ENCODE measurements around the gene TBCA.

TBCA gene, protein sequence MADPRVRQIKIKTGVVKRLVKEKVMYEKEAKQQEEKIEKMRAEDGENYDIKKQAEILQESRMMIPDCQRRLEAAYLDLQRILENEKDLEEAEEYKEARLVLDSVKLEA

DNA sequence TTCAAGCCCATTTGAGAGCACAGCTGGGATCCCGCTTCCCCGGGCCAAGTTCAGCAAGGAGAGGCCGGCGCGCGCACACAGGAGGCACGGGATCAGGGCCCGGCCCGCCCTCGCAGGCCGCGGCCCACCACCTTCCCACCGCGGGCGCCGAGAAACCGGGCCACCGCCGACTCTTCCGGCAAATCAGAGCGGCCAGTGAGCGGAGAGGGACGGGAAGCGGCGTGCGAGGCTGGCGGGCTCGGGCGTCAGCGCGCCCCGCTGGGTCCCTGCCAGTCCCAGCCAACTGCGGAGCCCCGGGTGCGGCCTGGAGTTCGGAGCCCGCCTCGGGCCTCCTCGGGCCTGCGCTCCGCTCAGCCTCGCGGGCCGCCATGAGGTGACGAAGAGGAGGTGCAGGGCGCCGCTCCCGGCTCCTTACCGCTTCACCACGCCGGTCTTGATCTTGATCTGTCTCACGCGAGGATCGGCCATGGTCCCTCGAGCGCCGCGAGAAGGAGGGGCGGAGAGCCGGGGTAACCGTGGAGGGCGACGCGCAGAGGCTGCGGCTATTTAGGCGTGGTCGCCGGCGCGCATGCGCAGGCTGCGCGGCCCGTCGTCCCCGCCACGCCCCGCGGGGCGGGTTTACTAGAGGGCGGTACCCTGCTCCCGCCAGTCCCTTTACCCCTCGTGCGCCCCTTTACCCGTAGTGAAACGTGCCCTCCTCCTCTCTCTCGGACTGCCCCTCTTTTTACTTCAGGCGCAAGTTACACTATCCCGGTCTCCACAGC lies at the start of gene TBCA:
TSS of gene TBCA (minus strand) at position 550 of the 764 bp plus-strand sequence. CDS start at position 468, 82 bp downstream.
- peak; percentile 91 for DNase-seq

- DNase-seq = no peak
These were observed 48.8 kb upstream of the TBCA start for GRCh38 chr5:77824981-77825380.

GRCh38 chr5:77816686-77817085 lies 40.5 kb upstream of the TBCA start:
- no peak for DNase-seq

DNA sequence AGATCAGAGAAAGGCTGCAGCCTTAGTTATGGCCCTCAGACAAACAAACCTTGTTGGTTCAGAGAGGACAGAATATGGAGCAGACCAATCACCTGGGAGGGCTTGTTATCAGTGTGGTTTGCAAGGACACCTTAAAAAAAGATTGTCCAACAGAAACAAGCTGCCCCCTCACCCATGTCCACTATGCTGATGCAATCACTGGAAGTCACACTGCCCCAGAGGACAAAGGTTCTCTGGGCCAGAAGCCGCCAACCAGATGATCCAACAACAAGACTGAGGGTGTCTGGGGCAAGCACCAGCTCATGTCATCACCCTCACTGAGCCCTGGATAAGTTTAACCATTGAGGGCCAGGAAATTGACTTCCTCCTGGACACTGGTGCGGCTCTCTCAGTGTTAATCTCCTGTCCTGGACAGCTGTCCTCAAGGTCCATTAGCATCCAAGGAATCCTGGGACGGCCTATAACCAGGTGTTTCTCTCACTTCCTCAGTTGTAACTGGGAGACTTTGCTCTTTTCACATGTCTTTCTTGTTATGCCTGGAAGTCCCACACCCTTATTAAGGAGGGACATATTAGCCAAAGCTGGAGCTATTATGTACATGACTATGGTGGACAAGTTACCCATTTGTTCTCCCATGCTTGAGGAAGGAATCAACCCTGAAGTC lies 36.9 kb upstream of the TBCA start:
- DNase-seq = no peak

GRCh38 chr5:77806213-77806843 lies 30.2 kb upstream of the TBCA start:
- DNase-seq = no peak

- no peak for DNase-seq
These were observed 22.3 kb upstream of the TBCA start for GRCh38 chr5:77798456-77798855.

GRCh38 chr5:77797136-77797535 lies 21.0 kb upstream of the TBCA start:
- no peak for DNase-seq

DNA sequence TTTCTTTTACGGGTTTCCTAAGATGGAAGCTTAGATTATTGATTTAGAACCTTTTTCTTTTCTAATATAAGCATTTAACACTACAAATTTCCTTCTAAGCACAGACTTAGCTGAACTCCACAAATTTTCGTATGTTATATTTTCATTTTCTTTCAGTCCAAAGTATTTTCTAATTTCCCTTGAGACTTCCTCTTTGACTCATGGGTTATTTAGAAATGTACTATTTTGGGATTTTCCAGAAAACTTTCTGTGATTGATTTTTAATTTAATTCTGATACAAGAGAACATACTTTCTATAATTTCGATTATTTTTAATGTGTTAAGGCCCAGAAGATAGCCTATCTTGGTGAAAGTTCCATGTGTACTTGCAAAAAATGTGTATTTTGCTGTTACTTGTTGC lies 19.7 kb upstream of the TBCA start:
- DNase-seq = no peak

DNA sequence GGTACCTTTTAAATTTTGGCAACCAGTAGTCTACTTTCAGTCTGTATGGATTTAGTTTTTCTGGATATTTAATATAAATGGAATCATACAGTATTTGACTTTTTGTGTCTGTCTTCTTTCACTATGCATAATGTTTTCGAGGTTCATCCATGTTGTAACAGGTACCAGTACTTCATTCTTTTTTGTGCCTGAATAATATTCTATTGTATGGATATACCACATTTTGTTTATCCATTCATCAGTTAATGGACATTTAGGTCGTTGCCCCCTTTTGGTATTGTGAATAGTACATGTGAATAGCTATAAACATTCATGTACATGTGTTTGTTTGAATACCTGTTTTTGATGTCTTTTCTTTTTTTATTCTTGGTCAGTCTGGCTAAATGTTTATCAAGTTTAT lies 19.1 kb upstream of the TBCA start:
- DNase-seq = no peak

DNA sequence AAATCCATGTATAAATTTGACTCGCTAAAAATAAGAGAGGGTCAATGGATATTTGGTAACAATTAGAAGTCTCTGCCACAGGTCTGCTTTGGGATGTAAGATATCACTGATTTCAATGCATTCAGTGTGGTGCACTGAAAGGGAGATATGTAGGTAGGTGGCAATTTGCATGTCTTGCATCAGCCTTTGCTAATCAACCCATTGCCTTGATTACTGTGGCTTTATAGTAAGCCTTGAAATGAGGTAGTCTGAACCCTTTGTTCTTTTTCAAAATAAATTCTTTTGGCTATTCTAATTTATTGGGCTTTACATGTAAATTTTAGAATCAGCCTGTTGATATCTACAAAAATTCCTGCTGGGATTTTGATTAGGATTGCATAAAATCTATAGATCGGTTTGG lies 15.8 kb upstream of the TBCA start:
- no peak for DNase-seq

GRCh38 chr5:77791356-77791755 lies 15.2 kb upstream of the TBCA start:
- no peak for DNase-seq

DNA sequence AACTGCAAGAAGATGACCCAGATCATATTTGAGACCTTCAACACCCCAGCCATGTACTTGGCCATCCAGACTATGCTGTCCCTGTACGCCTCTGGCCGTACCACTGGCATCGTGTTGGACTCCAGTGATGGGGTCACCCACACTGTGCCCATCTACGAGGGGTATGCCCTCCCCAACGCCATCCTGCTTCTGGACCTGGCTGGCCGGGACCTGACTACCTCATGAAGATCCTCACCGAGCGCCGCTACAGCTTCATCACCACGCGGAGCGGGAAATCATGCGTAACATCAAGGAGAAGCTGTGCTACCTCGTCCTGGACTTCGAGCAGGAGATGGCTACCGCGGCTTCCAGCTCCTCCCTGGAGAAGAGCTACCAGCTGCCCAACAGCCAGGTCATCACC lies 9.1 kb upstream of the TBCA start:
- DNase-seq = no peak

DNA sequence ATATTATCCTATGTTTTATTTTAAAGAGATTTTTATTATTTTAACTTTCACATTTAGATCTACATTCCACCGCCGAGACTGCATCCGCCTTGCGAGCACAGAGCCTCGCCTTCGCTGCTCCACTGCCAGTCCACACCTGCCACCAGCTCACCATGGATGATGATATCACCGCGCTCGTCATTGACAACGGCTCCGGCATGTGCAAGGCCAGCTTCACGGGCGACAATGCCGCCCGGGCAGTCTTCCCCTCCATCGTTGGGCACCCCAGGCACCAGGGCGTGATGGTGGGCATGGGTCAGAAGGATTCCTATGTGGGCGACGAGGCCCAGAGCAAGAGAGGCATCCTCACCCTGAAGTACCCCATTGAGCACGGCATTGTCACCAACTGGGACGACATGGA lies 8.6 kb upstream of the TBCA start:
- DNase-seq = no peak

DNA sequence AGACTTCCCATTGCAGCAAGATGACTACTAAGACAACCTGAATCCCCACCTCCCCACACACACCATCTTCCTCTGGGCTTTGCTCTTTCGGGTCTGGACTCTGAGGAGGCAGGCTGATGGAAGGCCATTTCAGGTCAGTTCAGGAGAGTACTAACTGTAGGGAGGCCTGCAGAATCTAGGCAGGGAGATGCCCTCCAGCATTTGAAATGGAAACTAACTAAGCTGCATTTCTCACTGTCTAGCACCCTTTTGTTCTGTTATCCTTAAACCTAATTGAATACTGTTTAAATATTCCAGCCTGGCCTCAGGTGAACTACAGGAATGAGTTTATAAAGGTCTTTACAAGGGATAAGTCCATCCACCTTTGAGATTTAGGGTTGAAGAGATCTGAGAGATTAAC lies 4.9 kb upstream of the TBCA start:
- DNase-seq = no peak

DNA sequence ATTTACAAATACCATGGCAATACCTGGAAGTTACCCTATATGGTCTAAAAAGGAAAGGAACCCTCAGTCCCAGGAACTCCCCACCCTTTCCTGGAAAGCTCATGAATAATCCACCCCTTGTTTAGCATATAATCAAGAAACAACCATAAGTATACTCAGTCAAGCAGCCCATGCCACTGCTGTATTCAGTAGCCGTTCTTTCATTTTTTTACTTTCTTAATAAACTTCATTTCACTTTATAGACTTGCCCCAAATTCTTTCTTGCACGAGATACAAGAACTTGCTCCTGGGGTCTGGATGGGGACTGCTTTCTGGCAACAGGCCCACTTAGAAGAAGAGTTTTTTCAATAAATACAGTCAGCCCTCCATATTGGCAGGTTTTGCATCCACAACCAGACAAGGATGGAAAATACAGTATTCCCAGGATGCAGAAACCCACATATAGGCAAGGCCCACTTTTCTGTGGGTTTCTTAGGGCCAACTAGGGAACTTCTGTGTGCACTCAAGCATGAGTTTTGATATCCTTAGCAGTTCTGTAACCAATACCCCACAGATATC lies 2.8 kb upstream of the TBCA start:
- no peak for DNase-seq

DNA sequence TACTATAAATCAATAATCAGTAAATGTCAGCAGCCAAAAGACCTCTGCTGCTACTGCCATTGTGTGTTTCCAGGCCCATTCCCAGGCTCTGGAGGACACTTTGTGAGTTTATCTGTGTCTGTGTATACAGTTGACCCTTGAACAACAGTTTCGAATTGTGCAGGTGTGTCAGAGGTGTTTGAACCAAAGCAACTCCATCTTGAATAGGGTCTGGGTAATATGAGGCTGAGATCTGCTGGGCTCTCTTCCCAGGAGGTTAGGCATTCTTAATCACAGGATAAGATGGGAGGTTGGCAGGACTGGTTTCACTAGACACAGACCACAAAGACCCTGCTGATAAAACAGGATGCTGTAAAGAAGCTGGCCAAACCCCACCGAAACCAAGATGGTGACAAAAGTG lies 2.3 kb upstream of the TBCA start:
- DNase-seq = no peak

DNA sequence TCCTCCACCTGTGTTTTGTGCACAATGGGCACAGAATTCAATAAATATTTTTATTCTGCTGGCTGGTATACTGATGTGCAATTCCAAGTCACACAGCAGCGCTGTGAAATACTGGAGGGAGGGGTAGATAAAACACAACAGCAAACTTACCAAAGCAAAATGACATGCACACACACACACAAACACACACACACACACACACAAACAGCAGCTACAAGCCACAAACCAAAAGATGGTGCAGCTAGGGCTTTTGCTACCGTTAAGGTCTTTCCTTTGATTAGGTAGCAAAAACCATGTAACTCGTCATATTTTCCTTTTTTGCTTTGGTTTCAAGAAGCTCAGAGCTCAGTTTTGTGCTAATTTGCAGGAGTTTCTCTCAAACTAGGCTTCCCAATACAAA lies 1.8 kb upstream of the TBCA start:
- DNase-seq = no peak

DNA sequence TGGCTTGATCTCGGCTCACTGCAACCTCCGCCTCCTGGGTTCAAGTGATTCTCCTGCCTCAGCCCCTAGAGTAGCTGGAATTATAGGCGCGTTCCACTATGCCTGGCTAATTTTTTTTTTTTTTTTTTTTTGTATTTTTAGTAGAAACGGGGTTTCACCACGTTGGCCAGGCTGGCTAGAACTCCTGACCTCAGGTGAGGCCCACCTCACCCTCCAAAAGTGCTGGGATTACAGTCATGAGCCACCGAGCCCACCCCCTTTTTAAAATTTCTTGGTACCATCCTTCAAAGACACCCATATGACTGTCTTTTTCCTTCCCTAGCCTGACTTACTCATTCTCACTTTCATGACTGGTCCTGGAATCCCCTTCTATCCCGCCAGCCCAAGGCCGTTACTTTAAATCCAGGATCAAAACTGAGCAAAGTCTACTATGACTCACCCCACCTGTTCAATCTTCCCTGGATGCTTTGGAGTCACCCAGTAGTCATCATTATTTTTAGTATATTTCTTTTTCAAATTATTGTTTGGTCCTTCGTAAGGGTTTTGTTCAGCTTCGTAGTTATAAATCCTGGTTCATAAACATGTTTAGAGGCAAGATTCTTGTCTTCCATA lies 1.2 kb upstream of the TBCA start:
- peak; percentile 6 for DNase-seq

DNA sequence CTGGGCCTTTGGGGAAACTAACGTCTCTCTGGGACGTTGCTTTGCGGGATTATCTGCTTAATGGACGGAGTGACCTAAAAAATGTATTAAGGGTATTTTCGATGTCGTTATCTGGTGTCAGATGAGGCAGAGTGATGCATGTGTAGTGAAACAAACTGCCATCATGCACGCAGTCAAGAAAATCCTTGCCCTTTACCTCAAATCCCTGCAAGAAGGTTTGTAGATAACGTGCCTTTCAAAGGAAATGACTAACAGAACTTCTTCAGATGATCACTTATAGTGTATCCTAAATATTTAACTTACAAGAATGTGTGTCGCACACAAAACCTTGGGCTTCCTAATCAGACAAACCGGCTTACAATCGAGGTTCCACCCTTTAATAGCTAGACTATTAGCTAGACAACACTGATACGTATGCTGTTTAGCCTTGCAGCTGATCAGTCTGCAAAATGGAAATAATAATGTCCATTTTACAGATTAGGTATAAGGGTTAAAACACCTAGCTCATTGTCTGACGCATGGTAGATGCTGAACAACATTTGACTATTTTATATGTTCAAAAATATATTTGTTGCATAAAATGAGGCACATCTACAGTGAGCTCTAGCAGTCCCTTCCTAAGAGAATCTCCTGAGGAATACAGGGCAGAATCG lies 541 bp upstream of the TBCA start:
- no peak for DNase-seq

- DNase-seq = no peak
These were observed 954 bp downstream of the TBCA start for GRCh38 chr5:77774981-77775789.

- DNase-seq = no peak
These were observed 2.3 kb downstream of the TBCA start for GRCh38 chr5:77773734-77774280.

All from activated CD4-positive, alpha-beta T cell treated with anti-CD3 and anti-CD28 coated beads for 48 hours (primary cell).